Suprapubic skin (tissue), 4 donors: Measurements from ENCODE around the gene KIF22. TPM values are rescaled to one million over a fixed set of nuclear protein-coding genes. Genes with fewer than 3 reads are reported as not detected.

Source experiments
- DNase-seq, 2 donors: peaks; one replicate each; pipeline ENCODE4 v3.0.0-alpha.2; 2019; ENCODE audit warnings: low spot score in 2 of 2
- H3K27ac ChIP-seq: fragments of 200-600 bp; sonication (generic); one replicate; pipeline ENCODE4 v1.5.1; 2019
- H3K27me3 ChIP-seq: fragments of 200-600 bp; sonication (generic); one replicate; pipeline ENCODE4 v1.5.1; 2019
- H3K36me3 ChIP-seq: fragments of 200-600 bp; sonication (generic); one replicate; pipeline ENCODE4 v1.5.1; 2019
- H3K4me1 ChIP-seq: fragments of 200-600 bp; sonication (generic); one replicate; pipeline ENCODE4 v1.5.1; 2019
- H3K4me3 ChIP-seq: fragments of 200-600 bp; sonication (generic); one replicate; pipeline ENCODE4 v1.5.1; 2019; ENCODE audit warnings: mild to moderate bottlenecking
- H3K9me3 ChIP-seq: fragments of 200-600 bp; sonication (generic); one replicate; pipeline ENCODE4 v1.5.1; 2019
- EP300 ChIP-seq: sonication (generic); formaldehyde crosslinking; IDR thresholded peaks from one replicate; pipeline ENCODE4 v1.6.1; 2017; ENCODE audit warnings: antibody characterized with exemption
- POLR2A ChIP-seq, 2 donors: fragments of 450-650 bp; IDR thresholded peaks; one replicate each; pipeline ENCODE4 v1.6.1; 2017; ENCODE audit warnings: antibody characterized with exemption in 2 of 2, mild to moderate bottlenecking in 2 of 2, moderate library complexity in 2 of 2
- POLR2AphosphoS5 ChIP-seq, 3 donors: sonication (generic); formaldehyde crosslinking; IDR thresholded peaks; one replicate each; pipeline ENCODE4 v1.6.1; 2017; ENCODE audit warnings: antibody characterized with exemption in 3 of 3
- WGBS: methylation state at CpG from one replicate; pipeline ENCODE4 v1.1.5; 2018; 5-methylcytosine and 5-hydroxymethylcytosine counted together
- total RNA-seq, 4 donors: library from RNA; depleted of rRNA; stranded (reverse); fragments of >200 nt; gene quantifications; one replicate each; pipeline ENCODE4 v1.1.0, GENCODE V29; 2016
- TF ChIP-seq, protein P1 (sequence below), 2 donors: fragments of 200-600 bp in 1 of 2; fragments of 450-650 bp in 1 of 2; sonication (generic) in 1 of 2; IDR thresholded peaks; one replicate each; pipeline ENCODE4 v1.5.1; 2016 to 2019; ENCODE audit warnings: antibody characterized with exemption in 2 of 2, mild to moderate bottlenecking in 1 of 2, moderate library complexity in 1 of 2

KIF22 gene
- total RNA-seq, 4 donors from 2014 or later: 42.8 to 65.7 (median 55.1) TPM

DNA sequence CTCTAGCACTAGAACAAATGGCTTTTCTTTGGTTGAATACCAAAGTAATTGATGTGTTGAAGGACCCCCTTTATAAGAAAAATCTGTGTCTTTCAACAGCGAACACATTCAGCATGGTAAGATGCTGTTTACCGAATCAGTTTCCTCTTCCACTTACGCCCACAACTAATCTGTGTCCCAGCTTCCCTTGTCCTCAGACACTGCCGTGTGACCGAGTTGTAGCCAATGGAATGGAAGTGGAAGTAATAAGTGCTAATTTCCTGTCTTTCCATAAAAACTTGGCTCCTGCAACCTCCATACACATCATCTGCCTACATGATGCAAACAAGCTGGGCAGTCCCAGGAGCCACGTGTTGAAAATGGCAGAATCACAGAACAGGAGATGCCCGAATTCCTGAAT is 62.1 kb downstream of the KIF22 start:
- TF ChIP-seq, protein P1, sequence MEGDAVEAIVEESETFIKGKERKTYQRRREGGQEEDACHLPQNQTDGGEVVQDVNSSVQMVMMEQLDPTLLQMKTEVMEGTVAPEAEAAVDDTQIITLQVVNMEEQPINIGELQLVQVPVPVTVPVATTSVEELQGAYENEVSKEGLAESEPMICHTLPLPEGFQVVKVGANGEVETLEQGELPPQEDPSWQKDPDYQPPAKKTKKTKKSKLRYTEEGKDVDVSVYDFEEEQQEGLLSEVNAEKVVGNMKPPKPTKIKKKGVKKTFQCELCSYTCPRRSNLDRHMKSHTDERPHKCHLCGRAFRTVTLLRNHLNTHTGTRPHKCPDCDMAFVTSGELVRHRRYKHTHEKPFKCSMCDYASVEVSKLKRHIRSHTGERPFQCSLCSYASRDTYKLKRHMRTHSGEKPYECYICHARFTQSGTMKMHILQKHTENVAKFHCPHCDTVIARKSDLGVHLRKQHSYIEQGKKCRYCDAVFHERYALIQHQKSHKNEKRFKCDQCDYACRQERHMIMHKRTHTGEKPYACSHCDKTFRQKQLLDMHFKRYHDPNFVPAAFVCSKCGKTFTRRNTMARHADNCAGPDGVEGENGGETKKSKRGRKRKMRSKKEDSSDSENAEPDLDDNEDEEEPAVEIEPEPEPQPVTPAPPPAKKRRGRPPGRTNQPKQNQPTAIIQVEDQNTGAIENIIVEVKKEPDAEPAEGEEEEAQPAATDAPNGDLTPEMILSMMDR (IDR thresholded peaks at IDR 0.05): no peak
- TF ChIP-seq POLR2A (IDR thresholded peaks at IDR 0.05) (no peak), POLR2AphosphoS5 (IDR thresholded peaks at IDR 0.05) (no peak), EP300 (no peak)
- no peak for DNase-seq
- WGBS: 42% methylated on average over 7 of the region's 7 CpGs

DNA sequence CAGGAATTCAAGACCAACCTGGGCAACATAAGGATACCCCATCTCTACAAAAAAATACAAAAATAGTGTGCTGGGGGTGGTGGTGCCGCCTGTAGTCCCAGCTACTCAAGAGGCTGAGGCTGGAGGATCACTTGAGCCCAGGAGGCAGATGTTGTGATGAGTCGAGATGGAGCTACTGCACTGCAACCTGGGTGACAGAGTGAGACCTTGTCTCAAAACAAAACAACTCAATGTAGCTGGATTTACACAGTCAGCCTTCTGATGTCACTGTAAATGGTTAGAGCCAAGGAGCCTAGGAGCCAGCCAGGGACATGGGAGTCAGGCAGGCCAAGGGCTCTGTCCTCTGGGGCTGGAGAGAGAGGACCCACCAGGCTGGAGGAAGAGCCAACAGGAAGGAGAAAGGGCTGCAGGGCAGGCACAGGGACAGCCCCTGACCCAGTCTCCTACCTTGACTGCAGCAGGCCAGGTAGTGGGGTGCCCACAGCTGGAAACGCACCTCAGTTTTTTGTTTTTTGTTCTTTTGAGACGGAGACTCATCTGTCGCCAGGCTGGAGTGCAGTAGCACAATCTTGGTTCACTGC is 64.1 kb downstream of the KIF22 start:
- no peak for DNase-seq
- no peak overlapping the region for H3K27ac ChIP-seq
- peaks cover 16% of the 10 kb centered on the region for H3K36me3 ChIP-seq
- H3K27me3 ChIP-seq: no peaks in the 10 kb centered on the region
- H3K4me1 ChIP-seq: peaks cover 9% of the 10 kb centered on the region
- TF ChIP-seq EP300: no peak
- no peak for TF ChIP-seq POLR2AphosphoS5 (IDR thresholded peaks at IDR 0.05)
- TF ChIP-seq POLR2A (IDR thresholded peaks at IDR 0.05): no peak
- TF ChIP-seq, protein P1 (IDR thresholded peaks at IDR 0.05): no peak
- no peak overlapping the region for H3K4me3 ChIP-seq
- H3K9me3 ChIP-seq: no peaks in the 10 kb centered on the region
- 85% methylated on average over 5 of the region's 5 CpGs for WGBS

More for the DNA sequence above, 62.1 kb downstream of the KIF22 start:
- Histone ChIP-seq H3K9me3 (no peaks in the 10 kb centered on the region), H3K27ac (no peak overlapping the region), H3K36me3 (peaks cover 7% of the 10 kb centered on the region), H3K4me3 (no peak overlapping the region), H3K4me1 (peaks cover 13% of the 10 kb centered on the region), H3K27me3 (no peaks in the 10 kb centered on the region)

Other genes with a start within 250 kb of the KIF22 start
- gene SPN, start 127.5 kb upstream of the KIF22 start, total RNA-seq: 1 to 10 TPM; 2.2 to 6.3 (median 4.7) TPM
- 1 to 10 TPM; 2.2 to 5.5 (median 3.5) TPM for gene QPRT, start 111.6 kb upstream of the KIF22 start, total RNA-seq
- 1 to 10 TPM in 1 of 4 donors, under 1 TPM in 1, not detected in 2; 0.34 to 1.1 TPM for gene C16orf54, start 44.8 kb upstream of the KIF22 start, total RNA-seq
- under 1 TPM in 1 of 4 donors, not detected in 3; 0.89 TPM for gene ZG16, start 12.5 kb upstream of the KIF22 start, total RNA-seq
- gene MAZ, start 15.8 kb downstream of the KIF22 start, total RNA-seq: 100 to 1,000 TPM in 3 of 4 donors, 10 to 100 TPM in 1; 98.4 to 180 (median 125) TPM
- 1 to 10 TPM in 3 of 4 donors, not detected in 1; 1.1 to 6.8 (median 3.7) TPM for gene PRRT2, start 21.4 kb downstream of the KIF22 start, total RNA-seq
- gene PAGR1, start 25.4 kb downstream of the KIF22 start, total RNA-seq: 10 to 100 TPM; 23.3 to 35.2 (median 23.8) TPM
- 100 to 1,000 TPM in 1 of 4 donors, 10 to 100 TPM in 3; 54.9 to 104 (median 68.1) TPM for gene MVP, start 29.7 kb downstream of the KIF22 start, total RNA-seq
- gene CDIPT, start 72.5 kb downstream of the KIF22 start, total RNA-seq: 100 to 1,000 TPM in 1 of 4 donors, 10 to 100 TPM in 3; 68.7 to 112 (median 96.7) TPM
- 1 to 10 TPM in 3 of 4 donors, under 1 TPM in 1; 0.98 to 2.9 (median 1.2) TPM for gene SEZ6L2, start 108.8 kb downstream of the KIF22 start, total RNA-seq
- under 1 TPM in 1 of 4 donors, not detected in 3; 0.34 TPM for gene ASPHD1, start 109.7 kb downstream of the KIF22 start, total RNA-seq
- 10 to 100 TPM; 20.3 to 43.9 (median 32.0) TPM for gene KCTD13, start 135.5 kb downstream of the KIF22 start, total RNA-seq
- 100 to 1,000 TPM in 3 of 4 donors, 10 to 100 TPM in 1; 78.0 to 109 (median 106) TPM for gene TMEM219, start 171.3 kb downstream of the KIF22 start, total RNA-seq
- gene TAOK2, start 183.1 kb downstream of the KIF22 start, total RNA-seq: 10 to 100 TPM; 29.1 to 54.4 (median 39.1) TPM
- 10 to 100 TPM; 14.6 to 29.3 (median 21.7) TPM for gene HIRIP3, start 204.9 kb downstream of the KIF22 start, total RNA-seq
- 10 to 100 TPM; 48.2 to 58.7 (median 51.0) TPM for gene INO80E, start 205.5 kb downstream of the KIF22 start, total RNA-seq
- under 1 TPM in 1 of 4 donors, not detected in 3; 0.42 TPM for gene DOC2A, start 220.3 kb downstream of the KIF22 start, total RNA-seq
- not detected for gene C16orf92, start 232.4 kb downstream of the KIF22 start, total RNA-seq
- gene TLCD3B, start 240.5 kb downstream of the KIF22 start, total RNA-seq: 1 to 10 TPM in 1 of 4 donors, under 1 TPM in 1, not detected in 2; 0.81 to 1.4 TPM